Endothelial cell of umbilical vein (primary cell): Measurements from ENCODE around the gene TRPM1. TPM values are rescaled to one million over a fixed set of nuclear protein-coding genes. Genes with fewer than 3 reads are reported as not detected.

Experiments
- BruUV-seq: library from RNA; stranded (reverse); fragments of 400-500 nt; replicated peaks from 2 replicates; lab custom pipeline; 2021; lab: Mats Ljungman, UMichigan
- CTCF ChIA-PET: fragments of 300-600, 350-600 bp; sonication (Branson Sonifier 250); formaldehyde crosslinking; loops from one replicate; lab custom pipeline; 2021; ENCODE audit warnings: antibody characterized with exemption, inconsistent platforms; lab: Charles Lee
- POLR2A ChIA-PET: fragments of 300-600, 350-600 bp; sonication (Branson Sonifier 250); formaldehyde crosslinking; loops from one replicate; lab custom pipeline; 2021; ENCODE audit warnings: antibody characterized with exemption, inconsistent platforms; lab: Charles Lee
- DNase-seq: peaks from one replicate; pipeline ENCODE4 v3.0.0-alpha.2; 2011; ENCODE audit warnings: low read depth, low spot score
- FAIRE-seq: peaks from 2 replicates; lab custom pipeline; 2011; peaks lifted over from hg19 to GRCh38; lab: Jason Lieb, UNC
- H2AFZ ChIP-seq: 2 replicates; pipeline ENCODE4 v1.6.0; 2012; ENCODE audit warnings: low read depth, low read length, control low read depth, inconsistent platforms
- H3K27ac ChIP-seq: 2 replicates; pipeline ENCODE4 v1.5.1; 2011; ENCODE audit warnings: low read depth, mild to moderate bottlenecking, control low read depth, low read length, moderate library complexity; ENCODE audit not compliant: insufficient read depth
- H3K27me3 ChIP-seq, 2 experiments: 2 replicates each; pipeline versions ENCODE4 v1.6.0 to v1.6.1; 2011; ENCODE audit warnings: low read length in 2 of 2, mixed read lengths in 1 of 2; ENCODE audit not compliant: control insufficient read depth in 2 of 2, insufficient read depth in 2 of 2
- H3K36me3 ChIP-seq, 2 experiments: 2 replicates in 1 of 2; 3 replicates in 1 of 2; pipeline ENCODE4 v1.5.1; 2011; ENCODE audit warnings: low read length in 2 of 2, mild to moderate bottlenecking in 1 of 2, moderate library complexity in 1 of 2; ENCODE audit not compliant: control insufficient read depth in 2 of 2, insufficient read depth in 2 of 2; ENCODE audit errors: extremely low read depth in 1 of 2
- H3K4me1 ChIP-seq: 3 replicates; pipeline ENCODE4 v1.5.1; 2011; ENCODE audit warnings: mild to moderate bottlenecking, low read length; ENCODE audit not compliant: control insufficient read depth, insufficient read depth; ENCODE audit errors: extremely low read depth
- H3K4me2 ChIP-seq: 2 replicates; pipeline ENCODE4 v1.6.1; 2011; ENCODE audit warnings: low read length, control low read depth, mixed read lengths; ENCODE audit not compliant: insufficient read depth
- H3K4me3 ChIP-seq, 3 experiments: fragments of 200-600 bp in 1 of 3; sonication (generic), shearing (Covaris generic) in 1 of 3; replicated peaks in 1 of 3; 2 replicates each; pipeline ENCODE4 v1.5.1; 2011 to 2016; ENCODE audit warnings: control low read depth in 3 of 3, low read length in 3 of 3, mild to moderate bottlenecking in 2 of 3, inconsistent platforms in 1 of 3, low read depth in 1 of 3, moderate library complexity in 1 of 3; ENCODE audit not compliant: insufficient read depth in 1 of 3
- H3K79me2 ChIP-seq: 2 replicates; pipeline ENCODE4 v1.6.0; 2012; ENCODE audit warnings: low read length, inconsistent platforms; ENCODE audit not compliant: control insufficient read depth, insufficient read depth
- H3K9ac ChIP-seq: replicated peaks from 2 replicates; pipeline ENCODE3; 2011; ENCODE audit warnings: low read length, control low read depth; ENCODE audit not compliant: insufficient read depth; ENCODE audit errors: extremely low read depth
- H3K9me1 ChIP-seq: replicated peaks from 3 replicates; pipeline ENCODE4 v1.6.0; 2011; ENCODE audit warnings: mild to moderate bottlenecking, low read length; ENCODE audit not compliant: control insufficient read depth, insufficient read depth; ENCODE audit errors: extremely low read depth
- H3K9me3 ChIP-seq: replicated peaks from 2 replicates; pipeline ENCODE4 v1.5.1; 2012; ENCODE audit warnings: low read length, inconsistent platforms; ENCODE audit not compliant: control insufficient read depth, insufficient read depth
- H4K20me1 ChIP-seq: replicated peaks from 2 replicates; pipeline ENCODE3; 2011; ENCODE audit warnings: mild to moderate bottlenecking, low read length; ENCODE audit not compliant: control insufficient read depth, insufficient read depth; ENCODE audit errors: extremely low read depth
- EZH2 ChIP-seq: IDR thresholded peaks from 2 replicates; pipeline ENCODE4 v1.6.1; 2012; ENCODE audit warnings: borderline replicate concordance, low read depth, mild to moderate bottlenecking, moderate library complexity, low read length, inconsistent platforms; ENCODE audit not compliant: severe bottlenecking
- FOS ChIP-seq: IDR thresholded peaks from 2 replicates; pipeline ENCODE4 v1.6.1; 2011; ENCODE audit warnings: mild to moderate bottlenecking, low read length, moderate library complexity, borderline replicate concordance; ENCODE audit not compliant: insufficient read depth
- GATA2 ChIP-seq: IDR thresholded peaks from 2 replicates; pipeline ENCODE4 v1.7.0; 2011; ENCODE audit warnings: low read depth, mild to moderate bottlenecking, moderate library complexity, mixed read lengths, low read length; ENCODE audit not compliant: insufficient read length, insufficient read depth
- JUN ChIP-seq: IDR thresholded peaks from 2 replicates; pipeline ENCODE4 v1.6.1; 2011; ENCODE audit warnings: borderline replicate concordance, low read depth; ENCODE audit not compliant: insufficient read length, insufficient read depth
- MYC ChIP-seq: IDR thresholded peaks from one replicate; pipeline ENCODE4 v1.6.1; 2011; ENCODE audit warnings: mild to moderate bottlenecking, low read depth, low read length
- POLR2A ChIP-seq: IDR thresholded peaks from 2 replicates; pipeline ENCODE4 v1.6.1; 2012; ENCODE audit warnings: low read depth, mild to moderate bottlenecking, control low read depth, low read length
- POLR2AphosphoS5 ChIP-seq: IDR thresholded peaks from 2 replicates; pipeline ENCODE4 v1.6.1; 2012; ENCODE audit warnings: low read depth, mild to moderate bottlenecking, control low read depth, low read length, moderate library complexity; ENCODE audit not compliant: insufficient read depth
- dilution Hi-C: fragments of 300-500 bp; cut with MboI; formaldehyde crosslinking; loops from one replicate; pipeline ENCODE4 v1.15.0; 2019; ENCODE audit warnings: low sequenced_read_pairs; ENCODE audit not compliant: extremely low pct_ligation_motif_present
- intact Hi-C: fragments of 100-400 bp; cut with micrococcal nuclease; formaldehyde crosslinking; loops from one replicate; pipeline ENCODE4 v1.10.0; 2022
- polyA plus RNA-seq, 4 experiments: library from polyadenylated mRNA; depleted of rRNA in 3 of 4; stranded (reverse) in 3 of 4; unstranded in 1 of 4; fragments of >200 nt; gene quantifications; 2 replicates each; pipeline versions ENCODE4 v1.2.1 to v1.2.3, GENCODE V29; 2011 to 2012; ENCODE audit warnings: missing spikeins in 1 of 4
- total RNA-seq: library from RNA; stranded (reverse); gene quantifications from 2 replicates; pipeline ENCODE4 v1.2.3, GENCODE V29; 2021
- TF ChIP-seq, protein P1 (sequence below), 2 donors: IDR thresholded peaks; 1 replicate in 1 of 2; 2 replicates in 1 of 2; pipeline ENCODE4 v1.5.1; 2011; ENCODE audit warnings: low read length in 2 of 2, mild to moderate bottlenecking in 2 of 2, moderate library complexity in 2 of 2, control low read depth in 1 of 2, inconsistent platforms in 1 of 2, low read depth in 1 of 2; ENCODE audit not compliant: insufficient read depth in 1 of 2; ENCODE audit errors: extremely low read depth in 1 of 2
- TF ChIP-seq, protein P2 (sequence below): IDR thresholded peaks from 2 replicates; pipeline ENCODE4 v1.6.1; 2011; ENCODE audit not compliant: insufficient read depth, insufficient read length

The TRPM1 gene
- total and polyA plus RNA-seq, 2 donors (not counting 3 experiments of a cell fraction or from before 2014, with no cell fraction given): 0.19 TPM; not detected in 1

- CTCF ChIA-PET: no interaction called here
- Histone ChIP-seq H3K79me2 (no peaks in the 10 kb centered on the region), H3K27ac (no peak overlapping the region), H3K9me1 (no peaks in the 10 kb centered on the region), H3K9ac (no peak overlapping the region), H3K4me2 (no peak overlapping the region), H3K9me3 (no peaks in the 10 kb centered on the region), H3K36me3 (no peaks in the 10 kb centered on the region), H2AFZ (no peak overlapping the region), H3K27me3 (no peaks in the 10 kb centered on the region), H4K20me1 (no peaks in the 10 kb centered on the region), H3K4me1 (no peaks in the 10 kb centered on the region), H3K4me3 (no peak overlapping the region)
- POLR2A ChIA-PET: no interaction called here
- no TSS peak for BruUV-seq
- dilution Hi-C loops: no loop called here
- DNase-seq (no peak), FAIRE-seq (no peak)
- intact Hi-C loops: no loop called here
- TF ChIP-seq POLR2A (no peak), POLR2AphosphoS5 (no peak), JUN (no peak), FOS (no peak), MYC (no peak), GATA2 (no peak), EZH2 (no peak)
- TF ChIP-seq, protein P1, sequence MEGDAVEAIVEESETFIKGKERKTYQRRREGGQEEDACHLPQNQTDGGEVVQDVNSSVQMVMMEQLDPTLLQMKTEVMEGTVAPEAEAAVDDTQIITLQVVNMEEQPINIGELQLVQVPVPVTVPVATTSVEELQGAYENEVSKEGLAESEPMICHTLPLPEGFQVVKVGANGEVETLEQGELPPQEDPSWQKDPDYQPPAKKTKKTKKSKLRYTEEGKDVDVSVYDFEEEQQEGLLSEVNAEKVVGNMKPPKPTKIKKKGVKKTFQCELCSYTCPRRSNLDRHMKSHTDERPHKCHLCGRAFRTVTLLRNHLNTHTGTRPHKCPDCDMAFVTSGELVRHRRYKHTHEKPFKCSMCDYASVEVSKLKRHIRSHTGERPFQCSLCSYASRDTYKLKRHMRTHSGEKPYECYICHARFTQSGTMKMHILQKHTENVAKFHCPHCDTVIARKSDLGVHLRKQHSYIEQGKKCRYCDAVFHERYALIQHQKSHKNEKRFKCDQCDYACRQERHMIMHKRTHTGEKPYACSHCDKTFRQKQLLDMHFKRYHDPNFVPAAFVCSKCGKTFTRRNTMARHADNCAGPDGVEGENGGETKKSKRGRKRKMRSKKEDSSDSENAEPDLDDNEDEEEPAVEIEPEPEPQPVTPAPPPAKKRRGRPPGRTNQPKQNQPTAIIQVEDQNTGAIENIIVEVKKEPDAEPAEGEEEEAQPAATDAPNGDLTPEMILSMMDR (IDR thresholded peaks at IDR 0.05; ENCODE audit: extremely low read depth in 1 of 2, insufficient read depth in 1 of 2, low read depth in 1 of 2, low read length in 2 of 2): no peak
- TF ChIP-seq, protein P2, sequence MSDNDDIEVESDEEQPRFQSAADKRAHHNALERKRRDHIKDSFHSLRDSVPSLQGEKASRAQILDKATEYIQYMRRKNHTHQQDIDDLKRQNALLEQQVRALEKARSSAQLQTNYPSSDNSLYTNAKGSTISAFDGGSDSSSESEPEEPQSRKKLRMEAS: no peak
Measured at GRCh38 chr15:31010036-31010435, 91.5 kb downstream of the TRPM1 start.
